ENCODE results near the gene AAR2.

The AAR2 gene, protein sequence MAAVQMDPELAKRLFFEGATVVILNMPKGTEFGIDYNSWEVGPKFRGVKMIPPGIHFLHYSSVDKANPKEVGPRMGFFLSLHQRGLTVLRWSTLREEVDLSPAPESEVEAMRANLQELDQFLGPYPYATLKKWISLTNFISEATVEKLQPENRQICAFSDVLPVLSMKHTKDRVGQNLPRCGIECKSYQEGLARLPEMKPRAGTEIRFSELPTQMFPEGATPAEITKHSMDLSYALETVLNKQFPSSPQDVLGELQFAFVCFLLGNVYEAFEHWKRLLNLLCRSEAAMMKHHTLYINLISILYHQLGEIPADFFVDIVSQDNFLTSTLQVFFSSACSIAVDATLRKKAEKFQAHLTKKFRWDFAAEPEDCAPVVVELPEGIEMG

DNA sequence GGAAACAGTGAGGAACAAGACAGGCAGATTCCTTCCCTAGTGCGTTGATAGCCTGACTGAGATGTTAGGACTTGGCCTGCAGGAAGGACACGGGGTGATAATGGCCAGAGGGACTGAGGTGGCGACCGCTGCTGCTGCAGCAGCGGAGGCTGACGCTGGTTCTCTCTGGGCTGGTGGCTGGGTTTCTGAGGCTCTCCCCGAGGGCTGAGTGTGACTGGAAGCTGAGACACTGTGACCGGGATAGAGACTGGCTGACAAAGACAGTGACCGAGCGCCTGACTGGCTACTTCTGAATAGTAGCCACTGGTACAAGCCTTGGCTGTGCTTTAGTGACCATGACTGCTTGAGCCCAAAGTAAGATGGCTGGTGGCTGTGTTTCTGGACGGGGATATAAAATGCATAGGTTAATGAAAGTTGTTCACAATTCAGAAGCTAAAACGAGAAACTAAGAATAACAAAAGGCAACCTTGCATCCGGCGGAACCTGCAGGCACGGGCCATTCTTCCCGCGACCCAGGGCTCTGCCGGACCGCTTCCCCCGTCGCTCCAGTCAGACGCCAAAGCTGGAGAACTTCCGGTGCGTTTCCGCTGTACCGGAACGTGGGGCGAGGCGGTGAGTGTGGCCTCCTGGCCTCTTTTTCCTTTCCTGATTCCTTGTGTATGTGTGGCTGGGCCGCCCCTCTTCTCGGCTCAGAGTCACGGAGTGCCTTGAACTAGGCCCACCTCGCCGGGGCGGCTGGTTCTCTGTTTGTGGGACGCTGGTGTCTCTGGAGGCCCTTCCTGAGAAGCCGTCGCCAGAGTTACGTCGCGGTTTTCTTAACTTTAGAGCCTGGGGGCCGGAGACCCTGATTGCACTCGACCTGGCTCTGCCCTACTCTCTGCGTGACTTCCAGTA lies at the start of gene AAR2:
Gene AAR2, plus strand, starts transcription at position 587 of the 894 bp plus-strand sequence. CDS start 3,391 bp downstream, outside the sequence.
- in situ Hi-C loops (cut with HindIII; ENCODE audit: low sequenced_read_pairs), result no loop called here

DNA sequence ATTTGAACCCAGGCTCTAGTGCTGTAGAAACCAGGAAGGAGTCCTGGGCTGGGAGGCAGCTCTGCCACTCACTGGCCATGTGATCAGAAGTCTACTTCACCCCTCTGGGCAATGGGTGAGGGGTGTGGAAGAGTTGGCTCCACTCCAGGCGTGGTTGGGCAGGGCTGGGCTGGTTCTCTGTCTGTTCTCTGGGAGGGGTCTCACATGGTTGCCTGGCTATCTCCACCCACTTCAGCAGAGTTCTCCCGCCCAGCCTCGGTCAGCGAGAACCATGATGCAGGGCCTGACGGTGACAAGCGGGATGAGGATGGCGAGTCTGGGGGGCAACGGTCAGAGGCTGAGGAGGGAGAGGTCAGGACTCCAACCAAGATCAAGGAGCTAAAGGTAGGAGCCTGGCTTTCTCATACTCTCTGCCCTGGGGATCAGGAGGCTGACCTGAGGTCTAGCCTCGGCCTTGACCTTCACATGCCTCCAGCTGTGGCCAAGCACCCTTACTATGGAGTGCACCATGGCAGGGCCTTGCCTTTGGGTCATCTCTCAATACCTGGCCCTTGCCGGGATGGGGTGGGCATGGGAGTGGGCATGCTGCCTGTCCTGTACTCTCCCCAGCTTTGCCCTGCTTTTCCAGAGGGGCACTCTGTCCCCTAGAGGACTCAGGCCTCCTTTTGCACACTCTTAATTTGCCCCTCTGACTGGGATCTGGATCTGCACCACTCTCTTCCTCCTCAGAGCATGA lies 42.1 kb upstream of the AAR2 start:
- in situ Hi-C loops (cut with HindIII; ENCODE audit: low sequenced_read_pairs), result no loop called here

GRCh38 chr20:36196676-36197075 lies 39.6 kb upstream of the AAR2 start:
- in situ Hi-C loops (cut with HindIII; ENCODE audit: low sequenced_read_pairs), result no loop called here

DNA sequence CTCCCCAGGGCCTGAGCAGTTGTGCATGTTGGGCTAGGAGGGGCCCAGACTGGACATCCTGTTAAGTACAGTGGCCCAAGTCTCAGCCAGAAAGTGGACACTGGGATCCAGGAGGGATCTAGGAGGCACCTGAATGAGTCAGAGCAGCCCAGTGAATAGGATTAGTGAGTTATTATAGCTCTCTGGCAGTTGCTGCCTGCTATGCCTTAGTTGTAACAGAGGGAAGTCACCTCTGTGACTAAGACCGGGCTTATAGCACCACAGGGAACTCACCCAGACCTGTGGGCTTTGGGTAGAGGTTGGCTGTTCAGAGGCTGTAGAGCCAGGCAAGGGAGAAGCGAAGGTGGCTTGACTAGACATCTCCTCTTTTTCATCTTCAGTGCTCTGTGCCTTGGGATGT lies 39.0 kb upstream of the AAR2 start:
- in situ Hi-C loops (cut with HindIII; ENCODE audit: low sequenced_read_pairs), result no loop called here

DNA sequence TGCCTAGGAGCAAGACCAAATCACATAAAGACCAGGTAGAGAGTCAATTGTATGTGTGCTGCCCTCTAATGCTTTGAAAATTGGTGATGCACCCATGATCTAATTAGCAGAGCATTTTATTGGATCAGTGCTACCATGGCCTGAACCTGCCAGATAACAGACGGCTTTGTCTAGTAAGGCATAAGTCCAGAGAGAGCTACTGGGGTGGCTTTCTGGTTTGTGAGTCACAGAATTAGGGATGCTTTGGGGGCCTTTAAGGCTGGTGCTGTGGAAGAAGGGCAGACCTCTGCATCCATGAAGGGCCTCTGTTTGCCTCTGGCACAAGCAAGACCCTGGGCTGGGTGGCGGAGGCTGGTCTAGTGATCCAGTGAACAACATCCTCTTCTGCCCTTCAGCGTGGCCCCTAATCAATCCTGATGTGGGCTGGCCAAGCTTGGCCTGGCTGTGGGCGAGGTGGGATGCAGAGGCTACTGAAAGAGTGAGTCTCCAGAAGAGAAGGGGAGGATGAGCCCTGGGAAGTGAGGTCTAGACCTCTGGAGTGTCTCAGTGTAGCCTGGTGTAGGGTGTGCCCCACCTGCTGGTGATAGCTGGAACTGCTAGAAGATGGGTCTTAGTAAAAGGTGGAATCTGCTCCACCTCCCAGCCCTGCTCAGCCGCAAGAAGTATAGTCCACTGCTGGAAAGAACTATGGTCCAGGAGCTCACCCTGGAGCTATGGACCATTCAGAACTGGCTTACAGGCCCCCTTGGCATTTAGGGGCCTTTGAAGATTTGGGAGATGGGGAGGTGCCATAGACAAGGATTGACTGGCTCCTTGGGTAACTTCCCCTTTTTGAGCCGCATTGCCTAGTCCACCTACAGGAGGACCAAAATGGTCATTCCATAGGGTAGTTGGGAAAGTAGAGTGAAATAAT lies 36.7 kb upstream of the AAR2 start:
- in situ Hi-C loops (cut with HindIII; ENCODE audit: low sequenced_read_pairs), result no loop called here

- in situ Hi-C loops (cut with HindIII; ENCODE audit: low sequenced_read_pairs), result no loop called here
Measured at GRCh38 chr20:36200451-36200850, 35.8 kb upstream of the AAR2 start.

DNA sequence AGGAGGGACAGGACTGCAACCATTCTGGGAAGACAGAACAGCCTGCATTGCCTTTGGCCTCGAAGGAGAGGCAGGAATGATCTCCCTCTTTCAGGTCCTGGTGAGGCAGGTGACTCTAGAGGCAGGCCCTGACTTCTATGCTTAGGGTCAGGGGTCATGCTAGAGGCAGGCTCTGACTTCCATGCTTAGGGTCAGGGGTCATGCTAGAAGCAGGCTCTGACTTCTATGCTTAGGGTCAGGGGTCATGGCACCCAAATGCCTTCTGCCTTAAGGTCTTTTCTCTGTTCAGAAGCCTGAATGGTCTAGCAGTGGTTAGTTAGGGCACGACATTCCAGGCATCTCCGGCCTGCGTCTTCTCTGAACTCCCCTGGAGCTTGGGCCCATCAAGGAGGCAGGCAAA lies 35.1 kb upstream of the AAR2 start:
- in situ Hi-C loops (cut with HindIII; ENCODE audit: low sequenced_read_pairs), result no loop called here

DNA sequence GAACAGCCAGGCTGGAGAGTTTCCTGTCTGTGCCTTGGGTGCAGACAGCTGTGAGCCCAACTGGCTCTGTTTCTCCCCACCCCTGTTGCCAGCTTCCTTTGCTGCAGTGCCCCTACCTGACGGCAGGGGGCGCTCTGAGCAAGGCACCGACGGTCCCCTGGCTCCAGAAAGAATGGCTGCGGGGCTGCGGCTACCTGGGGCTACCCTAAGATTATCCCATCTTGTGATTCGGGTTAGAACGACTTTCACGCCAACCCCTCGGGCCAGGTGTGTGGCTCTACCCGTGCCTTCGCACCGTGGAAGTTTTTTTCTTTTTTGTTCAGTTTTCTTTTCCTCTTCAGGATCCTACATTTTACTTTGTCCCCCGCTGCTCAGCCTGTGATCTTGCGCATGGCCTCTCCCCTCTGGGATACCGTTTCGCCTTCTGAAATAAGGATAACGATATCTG lies 33.4 kb upstream of the AAR2 start:
- in situ Hi-C loops (cut with HindIII; ENCODE audit: low sequenced_read_pairs), result no loop called here

- in situ Hi-C loops (cut with HindIII; ENCODE audit: low sequenced_read_pairs), result no loop called here
Measured at GRCh38 chr20:36203861-36204260, 32.4 kb upstream of the AAR2 start.

DNA sequence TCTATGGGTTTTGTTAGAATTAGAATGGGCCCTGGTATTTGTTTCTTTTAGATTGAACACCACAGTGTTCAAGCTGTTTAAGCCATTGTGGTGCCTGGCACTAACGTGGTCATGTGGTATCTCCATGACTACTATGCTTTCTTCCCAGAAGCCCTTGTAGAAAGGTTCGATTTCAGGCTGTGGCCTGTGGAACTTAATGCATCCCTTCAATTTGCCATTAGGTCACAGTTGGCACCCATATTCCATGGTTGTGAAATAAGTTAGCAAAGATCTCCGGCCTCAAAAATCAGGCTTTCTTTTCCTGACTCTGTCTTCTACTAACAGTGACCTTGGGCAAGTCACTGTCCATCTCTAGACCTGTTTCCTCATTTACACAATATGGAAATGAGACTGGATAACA lies 31.3 kb upstream of the AAR2 start:
- in situ Hi-C loops (cut with HindIII; ENCODE audit: low sequenced_read_pairs), result no loop called here

GRCh38 chr20:36206068-36206467 lies 30.2 kb upstream of the AAR2 start:
- in situ Hi-C loops (cut with HindIII; ENCODE audit: low sequenced_read_pairs), result no loop called here

- in situ Hi-C loops (cut with HindIII; ENCODE audit: low sequenced_read_pairs), result no loop called here
Measured at GRCh38 chr20:36206641-36207040, 29.6 kb upstream of the AAR2 start.

GRCh38 chr20:36207602-36208001 lies 28.7 kb upstream of the AAR2 start:
- in situ Hi-C loops (cut with HindIII; ENCODE audit: low sequenced_read_pairs), result no loop called here

GRCh38 chr20:36208257-36208656 lies 28.0 kb upstream of the AAR2 start:
- in situ Hi-C loops (cut with HindIII; ENCODE audit: low sequenced_read_pairs), result no loop called here

- in situ Hi-C loops (cut with HindIII; ENCODE audit: low sequenced_read_pairs), result no loop called here
Measured at GRCh38 chr20:36210436-36211021, 25.7 kb upstream of the AAR2 start.

DNA sequence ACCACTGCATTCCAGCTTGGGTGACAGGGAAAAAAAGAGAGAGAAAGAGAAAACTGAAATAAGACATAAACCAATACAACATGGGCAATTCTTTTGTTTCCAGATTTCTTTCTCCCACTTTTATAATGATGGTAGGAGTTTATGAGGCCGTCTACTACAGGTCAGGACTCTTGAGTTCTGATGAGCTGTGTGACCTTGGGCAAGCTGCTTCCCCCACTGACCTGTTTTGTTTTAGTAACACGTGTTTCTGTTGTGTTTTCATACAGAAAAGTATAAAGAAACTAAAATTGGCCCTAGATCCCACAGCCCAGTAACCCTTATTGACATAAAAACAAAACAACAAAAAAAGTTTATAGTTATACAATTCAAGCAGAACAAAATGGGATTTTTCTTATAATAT lies 22.9 kb upstream of the AAR2 start:
- in situ Hi-C loops (cut with HindIII; ENCODE audit: low sequenced_read_pairs), result no loop called here

DNA sequence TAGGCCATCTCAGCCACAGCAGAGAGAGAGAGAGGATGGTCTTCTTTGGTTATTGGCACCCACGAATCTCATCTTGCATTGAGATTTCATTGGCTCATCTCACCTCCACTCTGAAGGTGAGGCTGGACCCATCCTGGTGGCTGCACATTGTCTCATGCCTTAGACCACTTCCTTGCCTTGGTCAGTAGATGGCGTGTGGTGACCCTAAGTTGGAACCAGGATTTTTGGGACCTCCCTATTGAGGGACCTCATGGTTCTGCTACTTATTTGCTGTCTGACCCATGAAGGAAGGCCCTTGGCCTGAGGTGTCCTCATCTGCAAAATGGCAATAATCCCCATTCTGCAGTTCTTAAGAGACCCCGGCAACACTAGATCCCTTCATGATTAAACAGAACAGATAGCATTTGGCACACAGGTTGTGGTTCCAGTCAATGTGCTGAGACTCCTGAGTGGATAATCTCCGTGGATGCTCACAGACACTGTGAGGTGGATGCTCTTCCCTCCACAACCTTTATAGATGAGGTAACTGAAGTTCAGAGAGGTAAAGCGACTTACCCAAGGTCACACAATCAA lies 21.5 kb upstream of the AAR2 start:
- in situ Hi-C loops (cut with HindIII; ENCODE audit: low sequenced_read_pairs), result no loop called here

DNA sequence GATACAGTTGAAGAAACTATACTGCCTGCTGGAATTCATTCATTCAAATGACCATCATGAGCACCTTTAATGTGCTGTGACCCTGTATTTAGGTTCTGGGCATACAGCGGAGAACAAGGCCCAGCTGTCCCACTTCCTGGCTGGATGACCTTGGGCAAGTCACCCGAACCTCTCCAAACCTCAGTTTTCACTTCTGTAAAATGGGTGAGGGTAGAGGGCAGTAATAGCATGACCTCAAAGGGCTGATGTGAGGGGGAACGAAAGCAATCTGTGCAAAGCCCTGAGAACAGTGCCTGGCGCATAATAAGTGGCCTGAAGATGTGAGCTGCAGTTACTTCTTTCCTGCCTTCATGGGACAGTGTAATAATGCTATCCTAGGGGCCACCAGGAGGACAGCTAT lies 20.5 kb upstream of the AAR2 start:
- in situ Hi-C loops (cut with HindIII; ENCODE audit: low sequenced_read_pairs), result no loop called here

DNA sequence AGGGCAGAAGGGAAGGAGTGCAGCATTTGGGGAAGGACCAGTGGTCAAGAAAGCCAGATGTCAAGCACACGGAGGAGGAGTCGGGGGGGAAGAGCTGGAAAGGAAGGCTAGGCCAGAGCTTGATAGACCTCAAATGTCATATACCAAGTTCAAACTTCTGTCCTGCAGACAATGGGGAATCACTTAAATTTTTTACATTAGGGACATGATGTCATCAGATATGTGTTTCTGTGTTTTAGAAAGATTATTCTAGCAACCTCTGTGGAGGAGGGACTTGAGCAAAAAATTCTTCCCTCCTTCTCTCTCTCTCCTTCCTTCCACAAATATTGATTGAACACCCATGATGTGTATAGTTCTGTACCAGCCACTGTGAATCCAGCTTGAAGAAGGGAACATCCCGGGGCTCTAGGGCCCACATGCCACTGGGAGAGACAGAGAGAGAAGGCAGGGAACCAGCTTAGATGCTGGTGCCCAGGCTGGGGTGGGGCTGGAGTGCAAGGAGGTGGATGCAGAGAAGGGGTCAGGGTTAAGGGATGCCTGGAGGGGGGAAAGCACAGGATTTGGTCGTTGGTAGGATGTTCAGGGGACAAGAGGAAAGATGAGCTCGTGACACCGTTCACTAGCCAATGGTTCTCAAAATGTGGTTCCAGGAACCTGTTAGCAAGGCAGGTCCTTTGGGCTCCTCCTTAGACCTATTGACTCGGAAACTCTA lies 19.8 kb upstream of the AAR2 start:
- in situ Hi-C loops (cut with HindIII; ENCODE audit: low sequenced_read_pairs), result no loop called here
